GM23338 (cell line): ENCODE measurements around the gene QRFP. TPM values are rescaled to one million over a fixed set of nuclear protein-coding genes. Genes with fewer than 3 reads are reported as not detected.

Source experiments
- ATAC-seq: fragments of 200-7000 bp; cut with Tn5 transposase; 3 replicates; pipeline ENCODE4 v1.9.1; 2020
- DNase-seq: peaks from one replicate; pipeline ENCODE4 v3.0.0-alpha.2; 2015; ENCODE audit warnings: low spot score
- H2AFZ ChIP-seq: fragments of 200-600 bp; sonication (generic); 2 replicates; pipeline ENCODE4 v1.8.0; 2016; ENCODE audit warnings: antibody characterized with exemption, mild to moderate bottlenecking, moderate library complexity
- H3F3A ChIP-seq: fragments of 200-600 bp; sonication (generic); replicated peaks from 2 replicates; pipeline ENCODE4 v1.8.0; 2017; ENCODE audit warnings: antibody characterized with exemption, mixed run types, low read depth
- H3K27ac ChIP-seq: fragments of 200-600 bp; sonication (generic); 2 replicates; pipeline ENCODE4 v1.6.1; 2016; ENCODE audit warnings: low read depth
- H3K27me3 ChIP-seq: fragments of 200-600 bp; sonication (generic); 2 replicates; pipeline ENCODE4 v1.8.0; 2016; ENCODE audit warnings: mild to moderate bottlenecking, mixed run types, moderate library complexity; ENCODE audit not compliant: insufficient read depth
- H3K36me3 ChIP-seq: fragments of 200-600 bp; sonication (generic); 2 replicates; pipeline ENCODE4 v1.8.0; 2016; ENCODE audit warnings: mild to moderate bottlenecking; ENCODE audit not compliant: insufficient read depth
- H3K4me1 ChIP-seq: fragments of 200-600 bp; sonication (generic); 2 replicates; pipeline ENCODE4 v1.8.0; 2016; ENCODE audit warnings: mild to moderate bottlenecking, moderate library complexity; ENCODE audit not compliant: insufficient read depth
- H3K4me2 ChIP-seq: fragments of 200-600 bp; sonication (generic); 2 replicates; pipeline ENCODE4 v1.7.1; 2017; ENCODE audit warnings: mixed run types
- H3K4me3 ChIP-seq: fragments of 200-600 bp; sonication (generic); 2 replicates; pipeline ENCODE4 v1.6.1; 2016; ENCODE audit warnings: mixed run types
- H3K79me2 ChIP-seq: fragments of 200-600 bp; sonication (generic); replicated peaks from 2 replicates; pipeline ENCODE4 v1.8.0; 2017; ENCODE audit warnings: mild to moderate bottlenecking; ENCODE audit not compliant: insufficient read depth
- H3K9me2 ChIP-seq: fragments of 200-600 bp; sonication (generic); 2 replicates; pipeline ENCODE4 v1.8.0; 2017; ENCODE audit not compliant: insufficient read depth
- H4K20me1 ChIP-seq: fragments of 200-600 bp; sonication (generic); replicated peaks from 2 replicates; pipeline ENCODE4 v1.8.0; 2017; ENCODE audit warnings: mild to moderate bottlenecking; ENCODE audit not compliant: insufficient read depth
- H3K27ac Mint-ChIP-seq: 2 replicates; pipeline ENCODE4 v1.8.0; 2020; ENCODE audit warnings: inconsistent platforms, mild to moderate bottlenecking, moderate library complexity, mixed read lengths
- H3K27me3 Mint-ChIP-seq: 3 replicates; pipeline ENCODE4 v1.8.0; 2022; ENCODE audit warnings: low read depth, mild to moderate bottlenecking, moderate library complexity, mixed read lengths, inconsistent platforms; ENCODE audit not compliant: insufficient read depth, poor library complexity
- H3K36me3 Mint-ChIP-seq: 3 replicates; pipeline ENCODE4 v1.8.0; 2021; ENCODE audit warnings: low read depth, mild to moderate bottlenecking, inconsistent platforms, moderate library complexity, mixed read lengths
- H3K4me1 Mint-ChIP-seq: 3 replicates; pipeline ENCODE4 v1.8.0; 2020; ENCODE audit warnings: mild to moderate bottlenecking, inconsistent platforms, mixed read lengths
- H3K4me3 Mint-ChIP-seq: 3 replicates; pipeline ENCODE4 v1.8.0; 2021; ENCODE audit warnings: moderate library complexity, mild to moderate bottlenecking, inconsistent platforms, mixed read lengths
- H3K9me3 Mint-ChIP-seq: 3 replicates; pipeline ENCODE4 v1.8.0; 2020; ENCODE audit warnings: moderate library complexity, mild to moderate bottlenecking, inconsistent platforms, mixed read lengths
- EZH2 ChIP-seq: fragments of 200-600 bp; sonication (generic); IDR thresholded peaks from one replicate; pipeline ENCODE4 v1.8.0; 2017; ENCODE audit warnings: antibody characterized with exemption, mild to moderate bottlenecking, low read depth; ENCODE audit not compliant: unreplicated experiment
- JUNB ChIP-seq: IDR thresholded peaks from one replicate; pipeline ENCODE4 v1.6.1; 2016; ENCODE audit warnings: antibody characterized with exemption; ENCODE audit not compliant: unreplicated experiment
- POLR2AphosphoS5 ChIP-seq: IDR thresholded peaks from 2 replicates; pipeline ENCODE4 v1.6.1; 2016; ENCODE audit warnings: antibody characterized with exemption, low read depth
- STAT1 ChIP-seq: IDR thresholded peaks from one replicate; pipeline ENCODE4 v1.6.1; 2016; ENCODE audit warnings: antibody characterized with exemption; ENCODE audit not compliant: unreplicated experiment
- polyA plus RNA-seq: library from polyadenylated mRNA; unstranded; fragments of >200 nt; fragmentation: Nextera tagmentation; extraction: Ambion mirVana; gene quantifications from 2 replicates; pipeline ENCODE4 v1.2.1, GENCODE V29; 2016
- total RNA-seq: library from RNA; depleted of rRNA; stranded (reverse); fragments of >200 nt; shearing (Covaris generic); gene quantifications from 2 replicates; pipeline ENCODE4 v1.2.3, GENCODE V29; 2014
- TF ChIP-seq, protein P1 (sequence below): IDR thresholded peaks from one replicate; pipeline ENCODE4 v1.6.1; 2018; ENCODE audit warnings: antibody characterized with exemption; ENCODE audit not compliant: unreplicated experiment

The QRFP gene
- total and polyA plus RNA-seq, 2 experiments from 2014 or later = not detected

DNA sequence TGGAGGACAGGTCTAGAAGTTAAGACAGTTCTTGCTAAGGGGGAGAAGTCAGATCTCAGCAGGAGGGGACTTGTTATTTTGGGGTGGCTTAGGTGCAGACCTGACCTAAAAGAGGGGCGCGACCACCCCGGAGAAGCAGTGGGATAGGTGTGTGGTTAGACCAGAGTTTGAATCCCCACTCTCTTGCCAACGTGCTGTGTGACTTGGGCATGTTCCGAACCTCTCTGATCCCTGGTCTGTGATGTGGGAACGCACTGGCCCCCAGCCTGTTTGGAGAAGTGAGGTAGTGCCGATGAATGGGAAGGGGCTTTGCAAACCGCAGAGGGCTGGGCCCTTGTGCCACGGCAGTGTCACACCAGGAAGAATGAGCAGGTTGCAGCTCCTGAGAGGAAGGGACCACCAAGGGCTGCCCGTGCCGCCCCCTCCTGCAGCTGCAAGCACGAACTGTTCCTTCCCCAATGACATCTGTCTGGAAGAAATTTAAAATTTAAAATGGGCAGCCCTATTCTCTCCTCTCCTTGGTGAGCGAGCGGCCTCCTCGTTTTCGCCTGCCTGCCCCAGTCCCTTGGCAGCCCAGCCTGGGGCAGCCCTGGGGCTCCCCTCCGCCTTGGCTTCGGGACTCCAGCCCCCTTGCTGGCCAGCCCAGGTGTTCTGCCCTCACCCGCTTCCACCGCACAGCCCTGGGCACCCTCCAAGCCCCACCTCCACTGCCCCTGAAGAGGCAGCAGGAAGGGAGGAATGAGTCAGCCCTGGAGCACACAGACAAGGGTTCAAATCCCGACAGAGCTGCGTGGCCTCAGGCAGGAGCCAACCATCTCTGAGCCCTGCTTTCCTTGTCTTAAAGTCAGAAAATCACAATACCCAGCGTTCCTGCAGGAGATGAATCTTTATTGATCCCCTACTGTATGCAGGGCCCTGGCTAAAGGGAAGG is 40.8 kb upstream of the QRFP start:
- peaks cover 53% of the 10 kb centered on the region for H3K4me1 Mint-ChIP-seq
- Histone ChIP-seq H3K27ac (no peak overlapping the region), H3K4me1 (peaks cover 47% of the 10 kb centered on the region), H3F3A (peaks cover 16% of the 10 kb centered on the region), H4K20me1 (no peaks in the 10 kb centered on the region), H3K4me2 (peak overlapping the region; percentile 83), H3K36me3 (no peaks in the 10 kb centered on the region), H2AFZ (peak overlapping the region; percentile 86; the same call in 1 of the 2 replicates), H3K27me3 (peaks cover 48% of the 10 kb centered on the region), H3K79me2 (no peaks in the 10 kb centered on the region), H3K9me2 (no peaks in the 10 kb centered on the region), H3K4me3 (peak overlapping the region; percentile 96)
- TF ChIP-seq EZH2 = peak; percentile 48
- TF ChIP-seq, protein P1, sequence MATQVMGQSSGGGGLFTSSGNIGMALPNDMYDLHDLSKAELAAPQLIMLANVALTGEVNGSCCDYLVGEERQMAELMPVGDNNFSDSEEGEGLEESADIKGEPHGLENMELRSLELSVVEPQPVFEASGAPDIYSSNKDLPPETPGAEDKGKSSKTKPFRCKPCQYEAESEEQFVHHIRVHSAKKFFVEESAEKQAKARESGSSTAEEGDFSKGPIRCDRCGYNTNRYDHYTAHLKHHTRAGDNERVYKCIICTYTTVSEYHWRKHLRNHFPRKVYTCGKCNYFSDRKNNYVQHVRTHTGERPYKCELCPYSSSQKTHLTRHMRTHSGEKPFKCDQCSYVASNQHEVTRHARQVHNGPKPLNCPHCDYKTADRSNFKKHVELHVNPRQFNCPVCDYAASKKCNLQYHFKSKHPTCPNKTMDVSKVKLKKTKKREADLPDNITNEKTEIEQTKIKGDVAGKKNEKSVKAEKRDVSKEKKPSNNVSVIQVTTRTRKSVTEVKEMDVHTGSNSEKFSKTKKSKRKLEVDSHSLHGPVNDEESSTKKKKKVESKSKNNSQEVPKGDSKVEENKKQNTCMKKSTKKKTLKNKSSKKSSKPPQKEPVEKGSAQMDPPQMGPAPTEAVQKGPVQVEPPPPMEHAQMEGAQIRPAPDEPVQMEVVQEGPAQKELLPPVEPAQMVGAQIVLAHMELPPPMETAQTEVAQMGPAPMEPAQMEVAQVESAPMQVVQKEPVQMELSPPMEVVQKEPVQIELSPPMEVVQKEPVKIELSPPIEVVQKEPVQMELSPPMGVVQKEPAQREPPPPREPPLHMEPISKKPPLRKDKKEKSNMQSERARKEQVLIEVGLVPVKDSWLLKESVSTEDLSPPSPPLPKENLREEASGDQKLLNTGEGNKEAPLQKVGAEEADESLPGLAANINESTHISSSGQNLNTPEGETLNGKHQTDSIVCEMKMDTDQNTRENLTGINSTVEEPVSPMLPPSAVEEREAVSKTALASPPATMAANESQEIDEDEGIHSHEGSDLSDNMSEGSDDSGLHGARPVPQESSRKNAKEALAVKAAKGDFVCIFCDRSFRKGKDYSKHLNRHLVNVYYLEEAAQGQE = no peak
- no peak for TF ChIP-seq JUNB
- DNase-seq = no peak
- peaks cover 58% of the 10 kb centered on the region for H3K27me3 Mint-ChIP-seq
- no peak overlapping the region for H3K27ac Mint-ChIP-seq
- H3K9me3 Mint-ChIP-seq = no peaks in the 10 kb centered on the region; the same call in 2 of the 3 replicates
- no peaks in the 10 kb centered on the region; the same call in 2 of the 3 replicates for H3K36me3 Mint-ChIP-seq
- no peak for ATAC-seq
- peak overlapping the region; percentile 72 for H3K4me3 Mint-ChIP-seq

DNA sequence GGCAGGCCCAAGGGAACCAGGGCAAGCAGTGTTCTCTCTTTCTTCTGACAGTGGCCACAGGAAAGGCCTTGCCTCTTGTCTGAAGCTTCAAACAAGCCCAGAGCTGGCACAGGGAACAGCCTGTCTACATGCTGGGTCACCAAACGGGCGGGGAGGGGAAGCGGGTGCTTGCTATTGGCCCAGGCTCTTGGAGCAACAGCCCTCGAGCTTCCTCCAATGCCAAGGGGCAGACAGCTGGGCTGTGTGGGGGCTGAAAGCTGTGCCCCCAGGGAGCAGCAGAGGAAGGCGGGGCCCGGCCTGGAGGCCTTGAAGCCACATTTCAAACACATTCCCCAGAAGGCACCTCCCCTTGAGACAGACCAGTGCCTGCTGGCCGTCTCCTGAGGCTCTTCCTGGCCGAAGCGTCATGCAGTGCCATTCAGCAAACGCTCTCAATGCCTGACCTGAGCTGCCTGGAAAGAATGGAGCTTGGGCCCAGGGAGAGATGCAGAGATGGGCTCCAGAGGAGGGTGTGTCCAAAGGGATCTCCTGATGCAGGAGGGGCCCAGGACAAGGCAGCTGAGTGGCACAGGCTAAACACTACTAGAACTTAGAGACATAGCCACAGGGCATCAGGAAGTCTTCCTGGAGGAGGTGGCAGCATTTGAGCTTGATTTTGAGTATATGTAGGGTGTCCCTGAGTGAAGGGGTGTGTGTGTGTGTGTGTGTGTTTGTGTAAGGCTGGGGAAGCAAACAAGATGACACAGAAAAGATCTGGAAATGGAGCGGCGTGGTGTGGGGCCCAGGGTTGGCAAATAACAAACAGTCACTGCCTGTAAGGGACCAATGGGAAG is 39.9 kb upstream of the QRFP start:
- Histone ChIP-seq H3F3A (peaks cover 16% of the 10 kb centered on the region), H4K20me1 (no peaks in the 10 kb centered on the region), H3K79me2 (no peaks in the 10 kb centered on the region), H3K36me3 (no peaks in the 10 kb centered on the region), H3K27me3 (peaks cover 43% of the 10 kb centered on the region), H3K9me2 (no peaks in the 10 kb centered on the region), H2AFZ (no peak overlapping the region), H3K4me1 (peaks cover 54% of the 10 kb centered on the region), H3K4me2 (peak overlapping the region; percentile 36; the same call in 1 of the 2 replicates), H3K4me3 (no peak overlapping the region), H3K27ac (no peak overlapping the region)
- TF ChIP-seq POLR2AphosphoS5 (0 out of 2 replicates have a peak, but pooled peaks have one; percentile 19), STAT1 (no peak)
- Mint-ChIP-seq H3K9me3 (no peaks in the 10 kb centered on the region; the same call in 2 of the 3 replicates), H3K4me3 (peak overlapping the region; percentile 48), H3K27me3 (peaks cover 53% of the 10 kb centered on the region), H3K36me3 (no peaks in the 10 kb centered on the region; the same call in 2 of the 3 replicates), H3K4me1 (peaks cover 60% of the 10 kb centered on the region), H3K27ac (no peak overlapping the region)
- DNase-seq = peak; percentile 81
- peak; percentile 37 for ATAC-seq
